ENCODE data around the gene CYTH4. TPM values are rescaled to one million over a fixed set of nuclear protein-coding genes. Genes with fewer than 3 reads are reported as not detected.

The CYTH4 gene
- total RNA-seq, 1 experiment from 2014 or later = not detected

- H3K4me1 Mint-ChIP-seq (ENCODE audit: insufficient read depth, unreplicated experiment) = peaks cover 5% of the 10 kb centered on the region
- ChIA-PET POLR2A (interaction anchor here (1.6 kb wide), 1 partner anchor 13 kb away, joined by 5 read pairs; no protein-coding TSS in a partner anchor), CTCF (interaction anchor here (1.5 kb wide), 1 partner anchor 276 kb away, joined by 5 read pairs; no protein-coding TSS in a partner anchor)
- TF ChIP-seq, protein P1, sequence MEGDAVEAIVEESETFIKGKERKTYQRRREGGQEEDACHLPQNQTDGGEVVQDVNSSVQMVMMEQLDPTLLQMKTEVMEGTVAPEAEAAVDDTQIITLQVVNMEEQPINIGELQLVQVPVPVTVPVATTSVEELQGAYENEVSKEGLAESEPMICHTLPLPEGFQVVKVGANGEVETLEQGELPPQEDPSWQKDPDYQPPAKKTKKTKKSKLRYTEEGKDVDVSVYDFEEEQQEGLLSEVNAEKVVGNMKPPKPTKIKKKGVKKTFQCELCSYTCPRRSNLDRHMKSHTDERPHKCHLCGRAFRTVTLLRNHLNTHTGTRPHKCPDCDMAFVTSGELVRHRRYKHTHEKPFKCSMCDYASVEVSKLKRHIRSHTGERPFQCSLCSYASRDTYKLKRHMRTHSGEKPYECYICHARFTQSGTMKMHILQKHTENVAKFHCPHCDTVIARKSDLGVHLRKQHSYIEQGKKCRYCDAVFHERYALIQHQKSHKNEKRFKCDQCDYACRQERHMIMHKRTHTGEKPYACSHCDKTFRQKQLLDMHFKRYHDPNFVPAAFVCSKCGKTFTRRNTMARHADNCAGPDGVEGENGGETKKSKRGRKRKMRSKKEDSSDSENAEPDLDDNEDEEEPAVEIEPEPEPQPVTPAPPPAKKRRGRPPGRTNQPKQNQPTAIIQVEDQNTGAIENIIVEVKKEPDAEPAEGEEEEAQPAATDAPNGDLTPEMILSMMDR (IDR thresholded peaks at IDR 0.05; ENCODE audit: unreplicated experiment) = no peak
- H3K9me3 Mint-ChIP-seq (ENCODE audit: unreplicated experiment) = no peaks in the 10 kb centered on the region
- no TSS peak for BruUV-seq (replicated peaks)
- DNase-seq (ENCODE audit: unreplicated experiment) = no peak
- peaks cover 9% of the 10 kb centered on the region for H3K27me3 Mint-ChIP-seq (ENCODE audit: insufficient read depth, unreplicated experiment)
- no peak overlapping the region for H3K27ac Mint-ChIP-seq (ENCODE audit: low read depth, unreplicated experiment)
- H3K4me3 Mint-ChIP-seq (ENCODE audit: unreplicated experiment) = no peak overlapping the region
- intact Hi-C loops (cut with micrococcal nuclease) = no loop called here
- no peaks in the 10 kb centered on the region for H3K36me3 Mint-ChIP-seq (ENCODE audit: insufficient read depth, unreplicated experiment)
Measured at GRCh38 chr22:37291559-37292298, 9.4 kb downstream of the CYTH4 start.

- Mint-ChIP-seq H3K4me3 (ENCODE audit: unreplicated experiment) (no peak overlapping the region), H3K27me3 (ENCODE audit: insufficient read depth, unreplicated experiment) (no peaks in the 10 kb centered on the region), H3K4me1 (ENCODE audit: insufficient read depth, unreplicated experiment) (peaks cover 5% of the 10 kb centered on the region), H3K27ac (ENCODE audit: low read depth, unreplicated experiment) (no peak overlapping the region), H3K36me3 (ENCODE audit: insufficient read depth, unreplicated experiment) (no peaks in the 10 kb centered on the region), H3K9me3 (ENCODE audit: unreplicated experiment) (no peaks in the 10 kb centered on the region)
- TF ChIP-seq, protein P1 (IDR thresholded peaks at IDR 0.05; ENCODE audit: unreplicated experiment) = no peak
- no TSS peak for BruUV-seq (replicated peaks)
- no peak for DNase-seq (ENCODE audit: unreplicated experiment)
- ChIA-PET CTCF (no interaction called here), POLR2A (no interaction called here)
- intact Hi-C loops (cut with micrococcal nuclease) = no loop called here
Measured at GRCh38 chr22:37292641-37293040, 10.3 kb downstream of the CYTH4 start.

DNA sequence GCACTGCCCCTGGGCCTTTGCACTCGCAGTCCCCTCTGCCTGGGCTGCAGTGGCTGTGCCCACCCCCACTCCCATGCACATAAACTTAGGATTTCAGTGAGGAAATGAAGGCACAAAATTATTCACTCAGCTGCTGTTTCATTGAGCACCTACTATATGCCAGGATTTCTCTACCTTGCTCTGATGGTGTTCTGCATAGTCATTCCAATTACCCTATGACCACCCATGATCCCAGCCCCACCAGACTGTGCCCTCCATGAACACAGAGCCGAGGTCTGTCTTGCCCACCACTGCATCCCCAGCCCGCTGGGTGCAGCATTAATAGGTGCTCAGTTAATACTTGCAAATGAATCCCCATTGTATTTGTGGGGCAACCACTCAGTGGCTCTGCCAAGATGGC is 10.9 kb downstream of the CYTH4 start:
- Mint-ChIP-seq H3K36me3 (ENCODE audit: insufficient read depth, unreplicated experiment) (no peaks in the 10 kb centered on the region), H3K27ac (ENCODE audit: low read depth, unreplicated experiment) (no peak overlapping the region), H3K4me1 (ENCODE audit: insufficient read depth, unreplicated experiment) (peaks cover 5% of the 10 kb centered on the region), H3K27me3 (ENCODE audit: insufficient read depth, unreplicated experiment) (no peaks in the 10 kb centered on the region), H3K4me3 (ENCODE audit: unreplicated experiment) (no peak overlapping the region), H3K9me3 (ENCODE audit: unreplicated experiment) (no peaks in the 10 kb centered on the region)
- intact Hi-C loops (cut with micrococcal nuclease) = no loop called here
- TF ChIP-seq, protein P1 (IDR thresholded peaks at IDR 0.05; ENCODE audit: unreplicated experiment) = no peak
- no peak for DNase-seq (ENCODE audit: unreplicated experiment)
- ChIA-PET POLR2A (no interaction called here), CTCF (interaction anchor here (0.6 kb wide), 1 partner anchor 217 kb away, joined by 3 read pairs; no protein-coding TSS in a partner anchor)
- BruUV-seq (replicated peaks) = no TSS peak

DNA sequence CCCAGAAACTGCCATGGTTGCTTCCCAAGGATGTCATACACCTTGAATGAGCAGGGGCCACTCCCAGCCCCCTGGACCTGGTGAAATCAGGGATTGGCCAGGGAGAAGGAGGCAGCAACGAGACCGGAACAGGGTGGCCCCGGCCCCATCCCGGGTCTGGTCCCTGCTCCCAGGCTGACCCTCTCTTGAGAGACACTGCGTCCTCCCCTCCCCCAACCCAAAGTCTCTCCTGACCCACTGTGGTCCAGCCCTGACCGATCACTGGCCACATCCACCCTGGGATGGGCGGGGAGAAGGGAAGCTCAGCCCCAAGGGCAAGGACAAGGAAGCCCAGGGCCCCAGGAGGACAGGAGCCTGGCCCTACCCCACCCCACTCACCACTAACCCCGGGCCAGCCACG is 12.4 kb downstream of the CYTH4 start:
- H3K4me1 Mint-ChIP-seq (ENCODE audit: insufficient read depth, unreplicated experiment) = peaks cover 5% of the 10 kb centered on the region
- no peaks in the 10 kb centered on the region for H3K27me3 Mint-ChIP-seq (ENCODE audit: insufficient read depth, unreplicated experiment)
- BruUV-seq (replicated peaks) = no TSS peak
- H3K36me3 Mint-ChIP-seq (ENCODE audit: insufficient read depth, unreplicated experiment) = no peaks in the 10 kb centered on the region
- H3K4me3 Mint-ChIP-seq (ENCODE audit: unreplicated experiment) = no peak overlapping the region
- ChIA-PET CTCF (no interaction called here), POLR2A (interaction anchor here (0.7 kb wide), 1 partner anchor 302 kb away, joined by 3 read pairs; no protein-coding TSS in a partner anchor)
- intact Hi-C loops (cut with micrococcal nuclease) = no loop called here
- no peak overlapping the region for H3K27ac Mint-ChIP-seq (ENCODE audit: low read depth, unreplicated experiment)
- no peak for DNase-seq (ENCODE audit: unreplicated experiment)
- TF ChIP-seq, protein P1 (IDR thresholded peaks at IDR 0.05; ENCODE audit: unreplicated experiment) = no peak
- H3K9me3 Mint-ChIP-seq (ENCODE audit: unreplicated experiment) = no peaks in the 10 kb centered on the region
